Loucy (cell line): Measurements from ENCODE around the gene GCH1.

ENCODE experiments used
- EZH2phosphoT487 ChIP-seq: fragments of 200-600 bp; IDR thresholded peaks from 2 replicates; pipeline ENCODE4 v1.6.1; 2018; ENCODE audit warnings: antibody characterized with exemption, mild to moderate bottlenecking, moderate library complexity, borderline replicate concordance
- TF ChIP-seq, protein P1 (sequence below): fragments of 200-600 bp; sonication (generic); conservative IDR thresholded peaks from 2 replicates; pipeline ENCODE4 v1.5.1; 2014; ENCODE audit warnings: mild to moderate bottlenecking, antibody characterized with exemption, low read length

DNA sequence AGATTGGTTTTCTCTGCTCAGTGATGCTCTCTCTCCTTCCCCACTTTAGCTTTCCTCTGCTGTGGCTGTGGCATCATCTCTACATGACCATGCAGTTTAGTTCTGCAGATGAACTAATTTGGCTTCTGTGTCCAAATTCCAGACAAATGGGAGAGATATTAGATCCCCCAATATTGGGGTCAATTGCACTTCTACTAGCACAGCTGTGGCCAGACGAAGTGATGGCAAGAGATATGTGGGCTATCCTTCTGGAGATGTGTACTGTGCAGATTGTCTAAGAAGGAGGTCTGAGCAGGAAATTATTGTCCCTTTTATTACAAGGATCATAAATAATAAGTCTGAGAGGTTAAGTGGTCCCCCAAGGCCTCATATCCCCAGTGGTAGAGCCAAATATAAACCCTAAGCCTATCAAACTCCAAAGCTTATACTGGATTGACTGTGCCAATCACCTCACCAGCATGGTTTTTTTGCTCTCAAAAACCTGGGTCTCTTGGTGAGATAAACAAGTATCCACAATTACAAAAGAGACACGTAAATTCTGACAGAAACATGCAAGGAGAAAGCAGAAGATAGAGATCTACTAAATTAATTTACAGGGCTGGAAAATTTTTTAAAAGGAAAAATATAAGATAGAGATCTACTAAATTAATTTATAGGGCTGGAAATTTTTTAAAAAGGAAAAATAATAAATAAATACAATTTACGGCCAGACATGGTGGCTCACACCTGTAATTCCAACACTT lies 29.1 kb upstream of the GCH1 start:
- TF ChIP-seq, protein P1, sequence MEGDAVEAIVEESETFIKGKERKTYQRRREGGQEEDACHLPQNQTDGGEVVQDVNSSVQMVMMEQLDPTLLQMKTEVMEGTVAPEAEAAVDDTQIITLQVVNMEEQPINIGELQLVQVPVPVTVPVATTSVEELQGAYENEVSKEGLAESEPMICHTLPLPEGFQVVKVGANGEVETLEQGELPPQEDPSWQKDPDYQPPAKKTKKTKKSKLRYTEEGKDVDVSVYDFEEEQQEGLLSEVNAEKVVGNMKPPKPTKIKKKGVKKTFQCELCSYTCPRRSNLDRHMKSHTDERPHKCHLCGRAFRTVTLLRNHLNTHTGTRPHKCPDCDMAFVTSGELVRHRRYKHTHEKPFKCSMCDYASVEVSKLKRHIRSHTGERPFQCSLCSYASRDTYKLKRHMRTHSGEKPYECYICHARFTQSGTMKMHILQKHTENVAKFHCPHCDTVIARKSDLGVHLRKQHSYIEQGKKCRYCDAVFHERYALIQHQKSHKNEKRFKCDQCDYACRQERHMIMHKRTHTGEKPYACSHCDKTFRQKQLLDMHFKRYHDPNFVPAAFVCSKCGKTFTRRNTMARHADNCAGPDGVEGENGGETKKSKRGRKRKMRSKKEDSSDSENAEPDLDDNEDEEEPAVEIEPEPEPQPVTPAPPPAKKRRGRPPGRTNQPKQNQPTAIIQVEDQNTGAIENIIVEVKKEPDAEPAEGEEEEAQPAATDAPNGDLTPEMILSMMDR = no peak
- TF ChIP-seq EZH2phosphoT487 = no peak
